H1 (cell line): ENCODE data around the gene TRAF1.
A peak's percentile ranks its signal among the peaks of the same experiment; 100 is the strongest.

Source experiments
- EP300 ChIP-seq, 2 experiments: IDR thresholded peaks; 1 replicate in 1 of 2; 2 replicates in 1 of 2; pipeline ENCODE4 v1.6.1; 2011 to 2012; ENCODE audit warnings: low read depth in 2 of 2, low read length in 2 of 2, mild to moderate bottlenecking in 2 of 2, borderline replicate concordance in 1 of 2, inconsistent platforms in 1 of 2, moderate library complexity in 1 of 2
- EZH2 ChIP-seq: fragments of 200-600 bp; sonication (generic); IDR thresholded peaks from 2 replicates; pipeline ENCODE4 v1.7.1; 2012; ENCODE audit warnings: low read depth, mild to moderate bottlenecking, moderate library complexity, low read length, inconsistent platforms; ENCODE audit not compliant: severe bottlenecking
- HDAC2 ChIP-seq, 2 experiments: fragments of 300-600 bp in 1 of 2; sonication (generic) in 1 of 2; IDR thresholded peaks; 2 replicates each; pipeline ENCODE4 v1.6.1; 2011 to 2012; ENCODE audit warnings: low read depth in 2 of 2, low read length in 2 of 2, mild to moderate bottlenecking in 2 of 2, moderate library complexity in 2 of 2, borderline replicate concordance in 1 of 2, inconsistent platforms in 1 of 2
- POU5F1 ChIP-seq: IDR thresholded peaks from 2 replicates; pipeline ENCODE4 v1.6.1; 2011; ENCODE audit warnings: low read depth, mild to moderate bottlenecking, low read length, moderate library complexity
- RXRA ChIP-seq: IDR thresholded peaks from 2 replicates; pipeline ENCODE4 v1.6.1; 2011; ENCODE audit warnings: low read depth, mild to moderate bottlenecking, low read length, moderate library complexity; ENCODE audit not compliant: insufficient read depth
- TF ChIP-seq, protein P1 (sequence below), 3 experiments: IDR thresholded peaks; 1 replicate in 2 of 3; 2 replicates in 1 of 3; pipeline versions ENCODE4 v1.5.1 to v1.6.1; 2011; ENCODE audit warnings: low read length in 3 of 3, mild to moderate bottlenecking in 3 of 3, inconsistent platforms in 2 of 3, low read depth in 1 of 3, moderate library complexity in 1 of 3; ENCODE audit not compliant: insufficient read depth in 1 of 3; ENCODE audit errors: control extremely low read depth in 1 of 3
- TF ChIP-seq, protein P2 (sequence below): IDR thresholded peaks from 2 replicates; pipeline ENCODE4 v1.6.1; 2012; ENCODE audit warnings: inconsistent platforms

GRCh38 chr9:120894321-120895148 lies 32.1 kb downstream of the TRAF1 start:
- TF ChIP-seq, protein P1, sequence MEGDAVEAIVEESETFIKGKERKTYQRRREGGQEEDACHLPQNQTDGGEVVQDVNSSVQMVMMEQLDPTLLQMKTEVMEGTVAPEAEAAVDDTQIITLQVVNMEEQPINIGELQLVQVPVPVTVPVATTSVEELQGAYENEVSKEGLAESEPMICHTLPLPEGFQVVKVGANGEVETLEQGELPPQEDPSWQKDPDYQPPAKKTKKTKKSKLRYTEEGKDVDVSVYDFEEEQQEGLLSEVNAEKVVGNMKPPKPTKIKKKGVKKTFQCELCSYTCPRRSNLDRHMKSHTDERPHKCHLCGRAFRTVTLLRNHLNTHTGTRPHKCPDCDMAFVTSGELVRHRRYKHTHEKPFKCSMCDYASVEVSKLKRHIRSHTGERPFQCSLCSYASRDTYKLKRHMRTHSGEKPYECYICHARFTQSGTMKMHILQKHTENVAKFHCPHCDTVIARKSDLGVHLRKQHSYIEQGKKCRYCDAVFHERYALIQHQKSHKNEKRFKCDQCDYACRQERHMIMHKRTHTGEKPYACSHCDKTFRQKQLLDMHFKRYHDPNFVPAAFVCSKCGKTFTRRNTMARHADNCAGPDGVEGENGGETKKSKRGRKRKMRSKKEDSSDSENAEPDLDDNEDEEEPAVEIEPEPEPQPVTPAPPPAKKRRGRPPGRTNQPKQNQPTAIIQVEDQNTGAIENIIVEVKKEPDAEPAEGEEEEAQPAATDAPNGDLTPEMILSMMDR (IDR thresholded peaks at IDR 0.05; ENCODE audit: control extremely low read depth in 1 of 3, insufficient read depth in 1 of 3, low read depth in 1 of 3, low read length in 3 of 3), result no peak
- TF ChIP-seq, protein P2, sequence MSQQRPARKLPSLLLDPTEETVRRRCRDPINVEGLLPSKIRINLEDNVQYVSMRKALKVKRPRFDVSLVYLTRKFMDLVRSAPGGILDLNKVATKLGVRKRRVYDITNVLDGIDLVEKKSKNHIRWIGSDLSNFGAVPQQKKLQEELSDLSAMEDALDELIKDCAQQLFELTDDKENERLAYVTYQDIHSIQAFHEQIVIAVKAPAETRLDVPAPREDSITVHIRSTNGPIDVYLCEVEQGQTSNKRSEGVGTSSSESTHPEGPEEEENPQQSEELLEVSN, result no peak
- 0 out of 4 replicates have a peak, but pooled peaks of 1 of the 2 experiments have one; percentile 30 for TF ChIP-seq HDAC2 (IDR thresholded peaks at IDR 0.05; ENCODE audit: borderline replicate concordance in 1 of 2, low read depth in 2 of 2, low read length in 2 of 2)
- no peak for TF ChIP-seq RXRA
- peak; percentile 24 for TF ChIP-seq EZH2
- TF ChIP-seq POU5F1, result no peak
- no peak for TF ChIP-seq EP300 (IDR thresholded peaks at IDR 0.05; ENCODE audit: borderline replicate concordance in 1 of 2, low read depth in 2 of 2, low read length in 2 of 2)
